SU-DHL-6 (cell line): ENCODE results near the gene RAE1.

Source experiments
- CTCF ChIP-seq: fragments of 200-600 bp; sonication (generic); IDR thresholded peaks from one replicate; pipeline ENCODE4 v1.5.1; 2017; ENCODE audit warnings: antibody characterized with exemption, mild to moderate bottlenecking, low read length, moderate library complexity; ENCODE audit not compliant: insufficient read depth, poor library complexity, severe bottlenecking
- EZH2phosphoT487 ChIP-seq: fragments of 200-600 bp; sonication (generic), shearing (Covaris generic); conservative IDR thresholded peaks from 2 replicates; pipeline ENCODE4 v1.6.1; 2018; ENCODE audit warnings: mild to moderate bottlenecking, antibody characterized with exemption, low read length, moderate library complexity, mixed read lengths

GRCh38 chr20:57415771-57416170, 64.7 kb downstream of the RAE1 start:
- TF ChIP-seq CTCF (no peak), EZH2phosphoT487 (no peak)
